CD4-positive, alpha-beta T cell (primary cell): ENCODE data around the gene GRID1. TPM values are rescaled to one million over a fixed set of nuclear protein-coding genes. Genes with fewer than 3 reads are reported as not detected.

ENCODE experiments used
- ATAC-seq: fragments of 200-7000 bp; cut with Tn5 transposase; one replicate; pipeline ENCODE4 v1.10.0; 2022; ENCODE audit warnings: mild to moderate bottlenecking; ENCODE audit not compliant: poor library complexity
- CTCF ChIA-PET: fragments of 350-600 bp; sonication (Branson Sonifier 250); formaldehyde crosslinking; loops from one replicate; lab custom pipeline; 2021; ENCODE audit warnings: antibody characterized with exemption, inconsistent platforms; lab: Charles Lee
- POLR2A ChIA-PET: fragments of 350-600 bp; sonication (Branson Sonifier 250); formaldehyde crosslinking; loops from one replicate; lab custom pipeline; 2021; ENCODE audit warnings: antibody characterized with exemption, inconsistent platforms; lab: Charles Lee
- DNase-seq, 14 experiments: peaks; one replicate each; pipeline ENCODE4 v3.0.0-alpha.2; 2013 to 2020; ENCODE audit warnings: mixed read lengths in 2 of 14
- H3K27ac ChIP-seq, 2 donors: one replicate each; pipeline versions ENCODE4 v1.5.1 to v1.7.0; 2013; ENCODE audit warnings: low read length in 2 of 2, low read depth in 1 of 2, mild to moderate bottlenecking in 1 of 2
- H3K27me3 ChIP-seq, 2 experiments: 1 replicate in 1 of 2; 2 replicates in 1 of 2; pipeline versions ENCODE4 v1.6.1 to v1.7.0; 2013; ENCODE audit warnings: low read length in 2 of 2, control low read depth in 1 of 2, mild to moderate bottlenecking in 1 of 2, moderate library complexity in 1 of 2; ENCODE audit not compliant: insufficient read depth in 2 of 2, control insufficient read depth in 1 of 2
- H3K36me3 ChIP-seq: one replicate; pipeline ENCODE4 v1.6.1; 2013; ENCODE audit warnings: low read length, control low read depth; ENCODE audit not compliant: insufficient read depth
- H3K4me1 ChIP-seq: one replicate; pipeline ENCODE4 v1.6.1; 2013; ENCODE audit warnings: low read length, control low read depth; ENCODE audit not compliant: insufficient read depth
- H3K4me3 ChIP-seq: one replicate; pipeline ENCODE4 v1.5.1; 2013; ENCODE audit warnings: mild to moderate bottlenecking, low read length, moderate library complexity
- H3K9me3 ChIP-seq, 2 experiments: 1 replicate in 1 of 2; 2 replicates in 1 of 2; pipeline versions ENCODE4 v1.6.1 to v1.7.0; 2013; ENCODE audit warnings: low read length in 2 of 2, mild to moderate bottlenecking in 2 of 2, control low read depth in 1 of 2, moderate library complexity in 1 of 2; ENCODE audit not compliant: control insufficient read depth in 1 of 2, insufficient read depth in 1 of 2
- H3K27ac Mint-ChIP-seq: one replicate; pipeline ENCODE4 v1.8.0; 2020; ENCODE audit warnings: mixed read lengths
- H3K27me3 Mint-ChIP-seq: one replicate; pipeline ENCODE4 v1.8.0; 2021; ENCODE audit warnings: mixed read lengths
- H3K36me3 Mint-ChIP-seq: one replicate; pipeline ENCODE4 v1.8.0; 2021; ENCODE audit warnings: low read depth, mixed read lengths
- H3K4me1 Mint-ChIP-seq: one replicate; pipeline ENCODE4 v1.8.0; 2021; ENCODE audit warnings: low read depth, mixed read lengths
- H3K4me3 Mint-ChIP-seq: one replicate; pipeline ENCODE4 v1.8.0; 2020; ENCODE audit warnings: mild to moderate bottlenecking, mixed read lengths
- H3K9me3 Mint-ChIP-seq: one replicate; pipeline ENCODE4 v1.8.0; 2020; ENCODE audit warnings: mixed read lengths
- CTCF ChIP-seq: fragments of 200-600 bp; IDR thresholded peaks from one replicate; pipeline ENCODE4 v1.8.0; 2022; ENCODE audit warnings: antibody characterized with exemption, mild to moderate bottlenecking
- intact Hi-C, 2 experiments: fragments of 100-400 bp; cut with DNase I in 1 of 2; cut with micrococcal nuclease in 1 of 2; formaldehyde crosslinking; loops; one replicate each; pipeline versions ENCODE4 v1.15.1 to v1.9.0; 2023 to 2025; cut with DNase I, micrococcal nuclease
- total RNA-seq, 174 experiments: library from RNA in 2 of 174; stranded (reverse) in 2 of 174; gene quantifications; one replicate each; pipeline ENCODE4 v1.2.3 and lab custom pipeline; 2021 to 2026

GRID1 gene
- total RNA-seq, 2 experiments from 2014 or later = not detected

- H3K9me3 ChIP-seq = peaks cover 0 to 3% of the 10 kb centered on the region in 2 experiments
- intact Hi-C loops = loop anchor here (2.0 to 10.0 kb wide), 4 partner anchors 19 to 1281 kb away; partner anchors contain the start of gene WAPL (in 1 of the 2)
- ChIA-PET POLR2A (interaction anchor here (1.0 kb wide), 2 partner anchors 10 to 20 kb away, joined by 3 read pairs; no protein-coding TSS in a partner anchor), CTCF (interaction anchor here (0.5 kb wide), 1 partner anchor 20 kb away, joined by 3 read pairs; no protein-coding TSS in a partner anchor)
- peaks cover 50% of the 10 kb centered on the region for H3K4me1 ChIP-seq
- Mint-ChIP-seq H3K9me3 (no peaks in the 10 kb centered on the region), H3K4me3 (no peak overlapping the region), H3K36me3 (no peaks in the 10 kb centered on the region), H3K27me3 (no peaks in the 10 kb centered on the region), H3K27ac (peak overlapping the region; percentile 77), H3K4me1 (peaks cover 78% of the 10 kb centered on the region)
- no peak for ATAC-seq
- H3K4me3 ChIP-seq = no peak overlapping the region
- H3K36me3 ChIP-seq = no peaks in the 10 kb centered on the region
- TF ChIP-seq CTCF = no peak
- DNase-seq = no peak
- no peaks in the 10 kb centered on the region for H3K27me3 ChIP-seq
- H3K27ac ChIP-seq = no peak overlapping the region
These were observed 753.2 kb downstream of the GRID1 start for GRCh38 chr10:85613391-85613790.

GRCh38 chr10:85612833-85613232 is 753.8 kb downstream of the GRID1 start:
- Mint-ChIP-seq H3K36me3 (no peaks in the 10 kb centered on the region), H3K4me3 (peak overlapping the region; percentile 78), H3K27ac (peak overlapping the region; percentile 77), H3K4me1 (peaks cover 76% of the 10 kb centered on the region), H3K27me3 (no peaks in the 10 kb centered on the region), H3K9me3 (no peaks in the 10 kb centered on the region)
- Histone ChIP-seq H3K4me3 (no peak overlapping the region), H3K4me1 (peaks cover 50% of the 10 kb centered on the region), H3K9me3 (peaks cover 0 to 3% of the 10 kb centered on the region in 2 experiments), H3K27ac (no peak overlapping the region), H3K27me3 (no peaks in the 10 kb centered on the region), H3K36me3 (no peaks in the 10 kb centered on the region)
- peak in 6 of 14 experiments; percentile 4 to 51 (median 30) for DNase-seq
- peak; percentile 56 for TF ChIP-seq CTCF
- intact Hi-C loops = loop anchor here (2.0 to 10.0 kb wide), 4 partner anchors 18 to 1281 kb away; partner anchors contain the start of gene WAPL (in 1 of the 2)
- ChIA-PET CTCF (interaction anchor here (0.5 kb wide), 1 partner anchor 21 kb away, joined by 3 read pairs; no protein-coding TSS in a partner anchor), POLR2A (interaction anchor here (0.6 to 3.0 kb wide), 7 partner anchors 10 to 788 kb away, joined by 4 to 28 read pairs (median 6); no protein-coding TSS in a partner anchor)
- ATAC-seq = peak; percentile 43

GRCh38 chr10:85612378-85612775 is 754.2 kb downstream of the GRID1 start:
- H3K27me3 ChIP-seq = no peaks in the 10 kb centered on the region
- Mint-ChIP-seq H3K27me3 (no peaks in the 10 kb centered on the region), H3K36me3 (no peaks in the 10 kb centered on the region), H3K4me1 (peaks cover 76% of the 10 kb centered on the region), H3K9me3 (no peaks in the 10 kb centered on the region), H3K27ac (peak overlapping the region; percentile 77), H3K4me3 (peak overlapping the region; percentile 78)
- ChIA-PET CTCF (no interaction called here), POLR2A (interaction anchor here (0.6 to 3.0 kb wide), 7 partner anchors 9 to 789 kb away, joined by 4 to 28 read pairs (median 6); no protein-coding TSS in a partner anchor)
- intact Hi-C loops = loop anchor here (2.0 to 10.0 kb wide), 4 partner anchors 18 to 1280 kb away; partner anchors contain the start of gene WAPL (in 1 of the 2)
- DNase-seq (peak in 13 of 14 experiments; percentile 17 to 83 (median 40)), ATAC-seq (peak; percentile 90)
- H3K36me3 ChIP-seq = no peaks in the 10 kb centered on the region
- peaks cover 50% of the 10 kb centered on the region for H3K4me1 ChIP-seq
- peaks cover 0 to 3% of the 10 kb centered on the region in 2 experiments for H3K9me3 ChIP-seq
- H3K4me3 ChIP-seq = no peak overlapping the region
- TF ChIP-seq CTCF = no peak
- H3K27ac ChIP-seq = no peak overlapping the region
